Measurements from ENCODE around the gene BICRAL. TPM values are rescaled to one million over a fixed set of nuclear protein-coding genes. Genes with fewer than 3 reads are reported as not detected.
"Not testable (repeated sequence)": the region's sequence is repeated elsewhere in the genome, so short reads cannot be mapped to it uniquely, and the experiment has no call there.

The BICRAL gene
- total and polyA plus RNA-seq, 2 of the 4 experiments (the other 2 are of a cell fraction) = 4.0 to 6.1 TPM

GRCh38 chr6:42888201-42888600 lies 106.3 kb downstream of the BICRAL start:
- WGBS, 2 experiments (ENCODE audit: extremely low coverage in 2 of 2, insufficient read length in 1 of 2) = no CpG with 5 or more reads among the region's 4 CpGs
- H3K56ac ChIP-seq (ENCODE audit: extremely low read depth, insufficient read depth, low read length); BruUV-seq (replicated peaks); H2AFZ ChIP-seq (replicated peaks; ENCODE audit: low read length, poor library complexity); H3K9me1 ChIP-seq (ENCODE audit: insufficient read depth, low read length); H3K18ac ChIP-seq (ENCODE audit: low read depth, low read length); H2AK5ac ChIP-seq (ENCODE audit: low read depth, low read length); H2BK20ac ChIP-seq (ENCODE audit: low read depth, low read length); H3K9ac ChIP-seq (ENCODE audit: low read depth, low read length); H4K20me1 ChIP-seq (ENCODE audit: insufficient read depth, low read length); DNase-seq; H3K4ac ChIP-seq (ENCODE audit: low read depth, low read length); H3K9me3 ChIP-seq (ENCODE audit: control insufficient read depth, insufficient read depth, low read length); H3K27ac ChIP-seq (ENCODE audit: insufficient read depth, low read length); POLR2A ChIA-PET (ENCODE audit: unreplicated experiment); H4K8ac ChIP-seq (ENCODE audit: low read depth in 2 of 2, low read length in 2 of 2); H4K91ac ChIP-seq (ENCODE audit: insufficient read depth, low read depth, low read length); ATAC-seq (ENCODE audit: low read depth); H4K5ac ChIP-seq (ENCODE audit: low read depth, low read length); H2AK9ac ChIP-seq (replicated peaks; ENCODE audit: low read depth, low read length, poor library complexity); H3K4me3 ChIP-seq (ENCODE audit: insufficient read depth, low read depth, low read length); intact Hi-C loops (cut with micrococcal nuclease); H3K4me1 ChIP-seq (ENCODE audit: control insufficient read depth, insufficient read depth, low read length); H2BK5ac ChIP-seq (ENCODE audit: low read depth, low read length, poor library complexity, severe bottlenecking); dilution Hi-C loops (cut with HindIII; ENCODE audit: low sequenced_read_pairs, unreplicated experiment); H3K14ac ChIP-seq (replicated peaks; ENCODE audit: low read depth, low read length); H3K23ac ChIP-seq (ENCODE audit: low read depth, low read length); H2BK15ac ChIP-seq (ENCODE audit: low read depth, low read length); H3K27me3 ChIP-seq (ENCODE audit: control insufficient read depth, insufficient read depth, low read length); H3K4me2 ChIP-seq (ENCODE audit: low read depth, low read length); CTCF ChIA-PET; H2BK120ac ChIP-seq (ENCODE audit: low read depth, low read length): not testable (repeated sequence)
- in situ Hi-C loops (cut with MboI; ENCODE audit: low sequenced_read_pairs) = loop anchor here (25.0 kb wide), 1 partner anchor 801 kb away; no protein-coding TSS in a partner anchor
- Histone ChIP-seq H3K79me1 (ENCODE audit: low read depth in 1 of 2, low read length in 2 of 2) (peaks cover 23% of the 10 kb centered on the region in 2 experiments), H3K36me3 (ENCODE audit: control insufficient read depth, insufficient read depth, low read length) (peaks cover 31% of the 10 kb centered on the region)
